Heart left ventricle (tissue), 16 donors: ENCODE data around the gene WDR76. TPM values are rescaled to one million over a fixed set of nuclear protein-coding genes. Genes with fewer than 3 reads are reported as not detected.

Experiments used
- ATAC-seq, 4 donors: fragments of 200-7000 bp; cut with Tn5 transposase; one replicate each; pipeline ENCODE4 v1.9.1; 2020 to 2022; ENCODE audit warnings: moderate library complexity in 4 of 4, mild to moderate bottlenecking in 3 of 4, moderate number of reproducible peaks in 1 of 4
- DNase-seq, 5 donors: peaks; one replicate each; pipeline ENCODE4 v3.0.0-alpha.2; 2020
- H3K27ac ChIP-seq, 12 donors: fragments of 200-600 bp; sonication (generic) in 4 of 12; one replicate each; pipeline versions ENCODE4 v1.5.0 to v1.8.0; 2016 to 2022; ENCODE audit warnings: mild to moderate bottlenecking in 2 of 12
- H3K27me3 ChIP-seq, 9 donors: fragments of 200-600 bp; sonication (generic) in 2 of 9; one replicate each; pipeline versions ENCODE4 v1.5.1 to v1.8.0; 2016 to 2022; ENCODE audit warnings: mild to moderate bottlenecking in 3 of 9
- H3K36me3 ChIP-seq, 9 donors: fragments of 200-600 bp; sonication (generic) in 2 of 9; one replicate each; pipeline versions ENCODE4 v1.5.0 to v1.8.0; 2018 to 2022; ENCODE audit warnings: mild to moderate bottlenecking in 2 of 9
- H3K4me1 ChIP-seq, 12 donors: fragments of 200-600 bp; sonication (generic) in 4 of 12; one replicate each; pipeline versions ENCODE4 v1.5.0 to v1.8.0; 2016 to 2022; ENCODE audit warnings: mild to moderate bottlenecking in 3 of 12
- H3K4me3 ChIP-seq, 12 donors: fragments of 200-600 bp; sonication (generic) in 4 of 12; one replicate each; pipeline versions ENCODE4 v1.5.0 to v1.8.0; 2017 to 2022; ENCODE audit warnings: mild to moderate bottlenecking in 9 of 12, moderate library complexity in 4 of 12
- H3K9me3 ChIP-seq, 12 donors: fragments of 200-600 bp; sonication (generic) in 4 of 12; one replicate each; pipeline versions ENCODE4 v1.5.0 to v1.8.0; 2016 to 2022; ENCODE audit warnings: mild to moderate bottlenecking in 1 of 12
- CTCF ChIP-seq, 12 donors: fragments of 200-600 bp; sonication (generic) in 4 of 12; IDR thresholded peaks; one replicate each; pipeline versions ENCODE4 v1.5.0 to v1.8.0; 2018 to 2022; ENCODE audit warnings: antibody characterized with exemption in 12 of 12, mild to moderate bottlenecking in 5 of 12
- POLR2A ChIP-seq, 2 donors: fragments of 450-650 bp; IDR thresholded peaks; one replicate each; pipeline ENCODE4 v1.6.1; 2017; ENCODE audit warnings: antibody characterized with exemption in 2 of 2, mild to moderate bottlenecking in 2 of 2, moderate library complexity in 2 of 2
- WGBS, 4 donors: extraction: QIAGEN DNeasy Blood & Tissue Kit in 2 of 4; methylation state at CpG; one replicate each; pipeline versions ENCODE4 v1.1.5 to v1.1.7; 2013 to 2018; 5-methylcytosine and 5-hydroxymethylcytosine counted together
- intact Hi-C, 10 donors: fragments of 100-400 bp; cut with DNase I; formaldehyde crosslinking; loops; one replicate each; pipeline versions ENCODE4 v1.11.1 to v1.14.2; 2022
- long read RNA-seq, 3 donors: library from polyadenylated mRNA; unstranded; transcript quantifications; one replicate each; pipeline ENCODE4 v2.0.0, GENCODE V29; 2020 to 2021
- polyA plus RNA-seq, 2 donors: library from polyadenylated mRNA; stranded (reverse); fragments of 200-250 nt; gene quantifications; one replicate each; pipeline ENCODE4 v1.2.3, GENCODE V29; 2013
- total RNA-seq, 9 donors: library from RNA; depleted of rRNA in 2 of 9; stranded (reverse); fragments of >200 nt in 2 of 9; fragmentation: NEBNext Ultra II Directional in 3 of 9; extraction: Animal tissue kit (Norgen Biotek cat#: 25700) in 3 of 9; gene quantifications; one replicate each; pipeline versions ENCODE4 v1.1.0 to v1.2.4, GENCODE V29; 2016 to 2023
- donor health status: ischemic (EF 13 %, LVEDD 7.1; RV severe dilation, severe dysfunction).
- donor health status: healthy with polysubstance abuse.
- donor health status: DM: no; HTN: yes; CAD: no.
- donor health status: DM: no; HTN: no; CAD: no.
- donor health status: ischemic (EF 25% LVEDD 6.9; RV normal size, moderate dysfunction).
- donor health status: ischemic (EF 25% LVEDD 5.7; RV mildly dilated, moderate dysfunction).
- donor health status: healthy.
- donor health status: DM: yes; HTN: yes; CAD: no.
- donor health status: ischemic (EF 35%, LVEDD 5.7; RV mildly dilated, moderate dysfunction).
- donor health status: nonischemic (EF 11% LVEDD 7.7; RV severe dilation, severe dysfunction).
- donor health status: DM: yes; HTN: yes; CAD: no.
- donor health status: PGD.
- donor health status: ischemic (EF 29% LVEDD 5.4; RV normal size, mild dysfunction).
- donor health status: nonischemic (EF 23%, LVEDD 6.1; RV moderate dilation, normal function).

Gene WDR76
- total RNA-seq, result 1 to 10 TPM in 7 of 9 donors, under 1 TPM in 2; 0.52 to 7.4 (median 1.3) TPM
- 1 to 10 TPM in 1 of 2 donors, under 1 TPM in 1; 0.69 to 2.9 TPM for polyA plus RNA-seq
- long read RNA-seq, donor 1, partial matches to known transcripts, result 0 of 1 reads
- long read RNA-seq, donor 1, other reads (novel, unspliced or antisense), result 0 of 1 reads
- long read RNA-seq, donor 2, partial matches to known transcripts, result 1 of 4 reads
- long read RNA-seq, donor 2, other reads (novel, unspliced or antisense), result 0 of 4 reads
- long read RNA-seq, donor 3, partial matches to known transcripts, result 0 of 2 reads
- long read RNA-seq, donor 3, other reads (novel, unspliced or antisense), result 0 of 2 reads

GRCh38 chr15:43826508-43827341 lies at the start of gene WDR76:
WDR76 (plus strand) TSS chr15:43827002; CDS start chr15:43827033, 31 bp downstream.
- peak in 1 of 2 donors; percentile 26 for TF ChIP-seq POLR2A (IDR thresholded peaks at IDR 0.05)
- TF ChIP-seq CTCF (IDR thresholded peaks at IDR 0.05), result no peak
- Histone ChIP-seq H3K27ac (peak within 1 kb of the TSS in 11 of 12 donors; percentile 3 to 85 (median 62)), H3K4me1 (peaks cover 0 to 57% (median 35%) of the 10 kb centered on the region in 12 donors), H3K9me3 (no peaks in the 10 kb centered on the region), H3K27me3 (no peaks in the 10 kb centered on the region), H3K4me3 (peak within 1 kb of the TSS; percentile 19 to 71 (median 56)), H3K36me3 (no peaks in the 10 kb centered on the region)
- WGBS, 4 donors, result 5 to 10% (median 8%) methylated on average over 28 to 48 of the region's 48 CpGs
- peak; percentile 83 to 90 (median 85) for DNase-seq
- intact Hi-C loops, result loop anchor here in 1 of 10 donors (10.0 kb wide), 1 partner anchor 62 kb away; no protein-coding TSS in a partner anchor
- ATAC-seq, result peak; percentile 52 to 84 (median 78)

GRCh38 chr15:43777267-43777914 lies 49.4 kb upstream of the WDR76 start:
- ATAC-seq (peak; percentile 63 to 80 (median 79)), DNase-seq (peak; percentile 71 to 88 (median 80))
- intact Hi-C loops, result no loop called here
- Histone ChIP-seq H3K36me3 (peaks cover 0 to 24% (median 15%) of the 10 kb centered on the region in 9 donors), H3K9me3 (no peaks in the 10 kb centered on the region), H3K27ac (peak overlapping the region; percentile 30 to 91 (median 81)), H3K4me3 (peak overlapping the region; percentile 43 to 83 (median 69)), H3K4me1 (peaks cover 0 to 22% (median 13%) of the 10 kb centered on the region in 12 donors), H3K27me3 (no peaks in the 10 kb centered on the region)
- 2 to 5% (median 3%) methylated on average over 13 to 31 of the region's 31 CpGs for WGBS, 4 donors
- TF ChIP-seq POLR2A (IDR thresholded peaks at IDR 0.05), result peak in 1 of 2 donors; percentile 35
- peak; percentile 42 to 86 (median 70) for TF ChIP-seq CTCF (IDR thresholded peaks at IDR 0.05)

GRCh38 chr15:43779016-43779415 lies 47.8 kb upstream of the WDR76 start:
- no peaks in the 10 kb centered on the region for H3K9me3 ChIP-seq
- DNase-seq (no peak), ATAC-seq (no peak)
- H3K36me3 ChIP-seq, result peaks cover 0 to 9% (median 0%) of the 10 kb centered on the region in 9 donors
- intact Hi-C loops, result no loop called here
- no peak overlapping the region for H3K27ac ChIP-seq
- WGBS, 4 donors, result 87 to 94% (median 90%) methylated on average over 1 of the region's 1 CpG
- peaks cover 0 to 22% (median 13%) of the 10 kb centered on the region in 12 donors for H3K4me1 ChIP-seq
- no peaks in the 10 kb centered on the region for H3K27me3 ChIP-seq
- no peak overlapping the region for H3K4me3 ChIP-seq
- no peak for TF ChIP-seq POLR2A (IDR thresholded peaks at IDR 0.05)
- TF ChIP-seq CTCF (IDR thresholded peaks at IDR 0.05), result no peak
